GM12875 (cell line): ENCODE results near the gene CHSY3.

Experiments
- H3K4me3 ChIP-seq: one replicate; pipeline ENCODE4 v1.5.1; 2011; ENCODE audit warnings: low read depth, low read length, control low read depth
- CTCF ChIP-seq: IDR thresholded peaks from 2 replicates; pipeline ENCODE4 v1.5.1; 2011; ENCODE audit warnings: low read depth, mild to moderate bottlenecking, control low read depth, inconsistent platforms, low read length, moderate library complexity, borderline replicate concordance; ENCODE audit not compliant: insufficient read depth

CHSY3 gene

GRCh38 chr5:130110328-130110727 lies 206.1 kb downstream of the CHSY3 start:
- no peak for TF ChIP-seq CTCF

GRCh38 chr5:130111746-130112145 lies 207.5 kb downstream of the CHSY3 start:
- no peak overlapping the region for H3K4me3 ChIP-seq
- no peak for TF ChIP-seq CTCF

More at GRCh38 chr5:130110328-130110727, 206.1 kb downstream of the CHSY3 start:
- no peak overlapping the region for H3K4me3 ChIP-seq

- no peak for TF ChIP-seq CTCF
- H3K4me3 ChIP-seq, result no peak overlapping the region
Measured at GRCh38 chr5:130112246-130112645, 208.0 kb downstream of the CHSY3 start.

- H3K4me3 ChIP-seq, result no peak overlapping the region
- no peak for TF ChIP-seq CTCF
Measured at GRCh38 chr5:130115686-130116085, 211.4 kb downstream of the CHSY3 start.

GRCh38 chr5:130116462-130116861 lies 212.2 kb downstream of the CHSY3 start:
- no peak for TF ChIP-seq CTCF
- no peak overlapping the region for H3K4me3 ChIP-seq

- TF ChIP-seq CTCF, result no peak
- H3K4me3 ChIP-seq, result no peak overlapping the region
Measured at GRCh38 chr5:130116972-130117371, 212.7 kb downstream of the CHSY3 start.

GRCh38 chr5:130126746-130127145 lies 222.5 kb downstream of the CHSY3 start:
- no peak overlapping the region for H3K4me3 ChIP-seq
- no peak for TF ChIP-seq CTCF
